Progenitor cell of endocrine pancreas (in vitro differentiated cells): ENCODE data around the gene XCL1. TPM values are rescaled to one million over a fixed set of nuclear protein-coding genes. Genes with fewer than 3 reads are reported as not detected.
"Not testable (repeated sequence)": the region's sequence is repeated elsewhere in the genome, so short reads cannot be mapped to it uniquely, and the experiment has no call there.

Experiments used
- DNase-seq: peaks from one replicate; pipeline ENCODE4 v3.0.0; 2021; ENCODE audit warnings: low spot score; ENCODE audit not compliant: unreplicated experiment
- H3K27ac Mint-ChIP-seq: 2 replicates; pipeline ENCODE4 v1.8.0; 2021; ENCODE audit warnings: mild to moderate bottlenecking, moderate library complexity, mixed read lengths
- H3K27me3 Mint-ChIP-seq: 2 replicates; pipeline ENCODE4 v1.8.0; 2021; ENCODE audit warnings: mixed read lengths
- H3K36me3 Mint-ChIP-seq: 2 replicates; pipeline ENCODE4 v1.8.0; 2022; ENCODE audit warnings: mixed read lengths; ENCODE audit not compliant: insufficient read depth
- H3K4me1 Mint-ChIP-seq: 2 replicates; pipeline ENCODE4 v1.8.0; 2021; ENCODE audit warnings: low read depth, mixed read lengths
- H3K4me3 Mint-ChIP-seq: 2 replicates; pipeline ENCODE4 v1.8.0; 2021; ENCODE audit warnings: low read depth, mild to moderate bottlenecking, moderate library complexity, mixed read lengths
- H3K9me3 Mint-ChIP-seq: 2 replicates; pipeline ENCODE4 v1.8.0; 2021; ENCODE audit warnings: low read depth, mixed read lengths
- total RNA-seq: library from RNA; stranded (reverse); gene quantifications from 2 replicates; pipeline ENCODE4 v1.2.1, GENCODE V29; 2021
- TF ChIP-seq, protein P1 (sequence below): fragments of 200-600 bp; sonication (generic); IDR thresholded peaks from one replicate; pipeline ENCODE4 v1.5.0; 2021; ENCODE audit warnings: antibody characterized with exemption, mild to moderate bottlenecking; ENCODE audit not compliant: unreplicated experiment

The XCL1 gene
- total RNA-seq, 1 donor from 2014 or later = 0.91 TPM

DNA sequence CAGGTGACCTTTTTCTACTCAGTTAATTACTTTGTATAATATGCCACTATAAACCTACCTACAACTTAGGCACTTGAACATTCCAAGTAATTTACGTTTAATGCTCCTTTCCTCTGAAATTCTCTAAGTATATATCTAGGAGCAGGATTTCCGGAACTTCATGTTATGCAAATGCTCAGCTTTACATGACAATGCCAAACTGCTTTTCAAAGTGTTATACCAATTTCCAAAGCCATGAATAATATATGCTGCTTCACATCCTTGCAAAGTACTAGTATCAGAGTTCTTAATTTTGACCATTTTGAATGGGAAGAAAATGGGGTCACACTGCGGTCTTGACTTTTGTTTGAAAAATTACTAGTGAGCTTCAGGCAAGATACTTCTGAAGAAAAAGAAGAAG lies 5.8 kb upstream of the XCL1 start:
- Mint-ChIP-seq H3K27ac (no peak overlapping the region), H3K27me3 (no peaks in the 10 kb centered on the region), H3K4me3 (no peak overlapping the region), H3K9me3 (no peaks in the 10 kb centered on the region), H3K4me1 (no peaks in the 10 kb centered on the region), H3K36me3 (no peaks in the 10 kb centered on the region)
- no peak for DNase-seq
- TF ChIP-seq, protein P1, sequence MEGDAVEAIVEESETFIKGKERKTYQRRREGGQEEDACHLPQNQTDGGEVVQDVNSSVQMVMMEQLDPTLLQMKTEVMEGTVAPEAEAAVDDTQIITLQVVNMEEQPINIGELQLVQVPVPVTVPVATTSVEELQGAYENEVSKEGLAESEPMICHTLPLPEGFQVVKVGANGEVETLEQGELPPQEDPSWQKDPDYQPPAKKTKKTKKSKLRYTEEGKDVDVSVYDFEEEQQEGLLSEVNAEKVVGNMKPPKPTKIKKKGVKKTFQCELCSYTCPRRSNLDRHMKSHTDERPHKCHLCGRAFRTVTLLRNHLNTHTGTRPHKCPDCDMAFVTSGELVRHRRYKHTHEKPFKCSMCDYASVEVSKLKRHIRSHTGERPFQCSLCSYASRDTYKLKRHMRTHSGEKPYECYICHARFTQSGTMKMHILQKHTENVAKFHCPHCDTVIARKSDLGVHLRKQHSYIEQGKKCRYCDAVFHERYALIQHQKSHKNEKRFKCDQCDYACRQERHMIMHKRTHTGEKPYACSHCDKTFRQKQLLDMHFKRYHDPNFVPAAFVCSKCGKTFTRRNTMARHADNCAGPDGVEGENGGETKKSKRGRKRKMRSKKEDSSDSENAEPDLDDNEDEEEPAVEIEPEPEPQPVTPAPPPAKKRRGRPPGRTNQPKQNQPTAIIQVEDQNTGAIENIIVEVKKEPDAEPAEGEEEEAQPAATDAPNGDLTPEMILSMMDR = no peak

DNA sequence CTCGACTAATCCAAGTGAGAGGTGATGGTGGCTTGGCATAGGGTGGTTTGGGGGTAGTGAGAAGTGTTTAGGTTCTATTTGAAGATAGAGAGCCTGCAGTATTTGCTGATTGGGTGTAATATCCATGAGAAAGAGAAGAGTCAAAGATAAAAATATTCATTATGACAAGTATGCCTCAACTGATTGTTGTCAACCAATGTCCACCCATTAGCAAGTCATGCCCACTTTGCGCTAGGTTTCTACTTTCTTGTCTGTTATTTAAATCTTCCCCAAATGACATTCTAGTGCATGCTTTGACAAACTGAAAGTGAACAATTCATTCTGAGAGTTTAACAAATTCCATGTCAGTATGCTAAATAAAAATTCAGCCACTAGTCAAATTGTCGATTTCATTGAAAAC lies 3.8 kb upstream of the XCL1 start:
- no peaks in the 10 kb centered on the region for H3K27me3 Mint-ChIP-seq
- H3K9me3 Mint-ChIP-seq = no peaks in the 10 kb centered on the region
- H3K27ac Mint-ChIP-seq = no peak overlapping the region
- no peaks in the 10 kb centered on the region for H3K36me3 Mint-ChIP-seq
- DNase-seq = no peak
- no peaks in the 10 kb centered on the region for H3K4me1 Mint-ChIP-seq
- H3K4me3 Mint-ChIP-seq = no peak overlapping the region
- TF ChIP-seq, protein P1 = no peak

DNA sequence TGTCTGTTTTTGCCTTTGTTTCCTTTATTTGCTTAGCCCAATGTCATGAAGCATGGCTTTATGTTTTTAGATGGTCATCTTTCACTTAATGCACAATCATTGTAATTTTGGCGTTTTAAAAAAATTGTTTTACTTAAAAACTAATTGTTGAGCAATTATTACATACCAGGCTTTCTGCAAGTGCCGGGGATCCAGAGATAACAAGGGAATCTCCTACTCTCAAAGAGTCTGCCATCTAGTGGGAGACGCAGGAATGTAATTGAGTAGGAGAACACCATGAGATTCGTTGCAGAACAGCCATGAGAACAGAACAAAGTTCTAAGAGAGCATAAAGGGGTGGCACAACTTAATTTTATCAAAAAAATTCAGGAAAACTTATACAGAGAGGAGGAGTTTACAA lies 2.2 kb upstream of the XCL1 start:
- not testable (repeated sequence) for H3K36me3 Mint-ChIP-seq, H3K9me3 Mint-ChIP-seq, DNase-seq, H3K27me3 Mint-ChIP-seq, H3K4me1 Mint-ChIP-seq, H3K27ac Mint-ChIP-seq, H3K4me3 Mint-ChIP-seq
- TF ChIP-seq, protein P1 = peak; percentile 50

DNA sequence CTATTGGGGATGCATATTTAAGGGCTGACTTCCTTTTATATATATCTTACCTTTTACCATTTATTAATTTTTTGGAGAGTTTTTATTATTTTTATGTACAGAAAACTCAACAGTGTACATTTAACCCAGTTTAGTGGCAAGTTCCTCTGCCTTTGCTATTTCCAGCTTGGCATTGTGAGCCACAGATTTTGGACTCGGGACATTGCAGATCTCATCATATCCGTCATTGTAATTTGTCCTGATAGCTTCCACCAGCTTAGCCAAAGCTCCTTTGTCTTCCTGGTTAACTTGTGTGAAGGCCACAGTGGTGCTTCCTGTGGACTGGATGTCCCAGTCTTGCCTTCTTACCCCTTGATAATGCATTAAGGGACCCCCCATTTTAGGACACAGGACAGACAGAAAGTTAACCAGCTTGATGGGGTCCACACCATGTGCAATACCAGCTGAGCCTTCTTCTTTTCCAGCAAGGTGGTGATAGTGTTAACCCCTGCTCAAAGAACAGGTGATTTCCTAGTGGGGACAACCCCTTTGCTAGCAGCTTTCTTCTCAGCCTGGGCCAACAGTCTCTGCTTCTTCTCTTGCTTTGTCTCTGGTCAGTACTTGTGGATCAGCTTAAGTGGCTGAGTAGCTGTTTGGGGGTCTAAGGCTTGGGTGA lies 2.3 kb downstream of the XCL1 start:
- not testable (repeated sequence) for DNase-seq, H3K36me3 Mint-ChIP-seq, H3K9me3 Mint-ChIP-seq, H3K27me3 Mint-ChIP-seq, H3K4me3 Mint-ChIP-seq, H3K27ac Mint-ChIP-seq, H3K4me1 Mint-ChIP-seq

DNA sequence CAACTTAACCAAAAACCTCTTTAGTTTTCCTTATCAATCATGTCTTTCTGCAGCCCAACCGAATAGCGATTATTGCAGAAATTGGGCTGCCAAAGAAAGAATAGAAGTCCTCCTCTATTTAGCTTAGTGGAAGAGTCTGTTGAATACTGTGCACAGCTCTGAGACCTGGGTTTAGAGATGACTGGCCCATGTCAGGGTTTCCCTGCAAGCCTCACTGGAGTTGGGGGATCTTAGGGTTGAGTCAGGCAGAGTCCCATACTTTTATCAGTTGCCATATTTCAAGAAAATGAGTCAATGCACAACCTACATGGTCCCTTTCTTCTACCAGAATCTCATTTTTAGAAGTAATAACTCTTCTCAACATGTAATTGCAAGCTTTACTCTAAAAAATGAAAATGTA lies 3.9 kb downstream of the XCL1 start:
- not testable (repeated sequence) for H3K36me3 Mint-ChIP-seq, DNase-seq, H3K4me1 Mint-ChIP-seq, H3K27me3 Mint-ChIP-seq, H3K4me3 Mint-ChIP-seq, H3K9me3 Mint-ChIP-seq, H3K27ac Mint-ChIP-seq

DNA sequence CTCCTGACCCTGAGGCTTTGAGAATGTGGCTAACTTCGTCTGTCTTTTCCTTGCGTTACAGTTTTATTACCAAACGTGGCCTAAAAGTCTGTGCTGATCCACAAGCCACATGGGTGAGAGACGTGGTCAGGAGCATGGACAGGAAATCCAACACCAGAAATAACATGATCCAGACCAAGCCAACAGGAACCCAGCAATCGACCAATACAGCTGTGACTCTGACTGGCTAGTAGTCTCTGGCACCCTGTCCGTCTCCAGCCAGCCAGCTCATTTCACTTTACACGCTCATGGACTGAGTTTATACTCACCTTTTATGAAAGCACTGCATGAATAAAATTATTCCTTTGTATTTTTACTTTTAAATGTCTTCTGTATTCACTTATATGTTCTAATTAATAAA lies 4.6 kb downstream of the XCL1 start:
- not testable (repeated sequence) for H3K36me3 Mint-ChIP-seq, H3K27ac Mint-ChIP-seq, H3K4me1 Mint-ChIP-seq, H3K27me3 Mint-ChIP-seq, H3K9me3 Mint-ChIP-seq, H3K4me3 Mint-ChIP-seq, DNase-seq

DNA sequence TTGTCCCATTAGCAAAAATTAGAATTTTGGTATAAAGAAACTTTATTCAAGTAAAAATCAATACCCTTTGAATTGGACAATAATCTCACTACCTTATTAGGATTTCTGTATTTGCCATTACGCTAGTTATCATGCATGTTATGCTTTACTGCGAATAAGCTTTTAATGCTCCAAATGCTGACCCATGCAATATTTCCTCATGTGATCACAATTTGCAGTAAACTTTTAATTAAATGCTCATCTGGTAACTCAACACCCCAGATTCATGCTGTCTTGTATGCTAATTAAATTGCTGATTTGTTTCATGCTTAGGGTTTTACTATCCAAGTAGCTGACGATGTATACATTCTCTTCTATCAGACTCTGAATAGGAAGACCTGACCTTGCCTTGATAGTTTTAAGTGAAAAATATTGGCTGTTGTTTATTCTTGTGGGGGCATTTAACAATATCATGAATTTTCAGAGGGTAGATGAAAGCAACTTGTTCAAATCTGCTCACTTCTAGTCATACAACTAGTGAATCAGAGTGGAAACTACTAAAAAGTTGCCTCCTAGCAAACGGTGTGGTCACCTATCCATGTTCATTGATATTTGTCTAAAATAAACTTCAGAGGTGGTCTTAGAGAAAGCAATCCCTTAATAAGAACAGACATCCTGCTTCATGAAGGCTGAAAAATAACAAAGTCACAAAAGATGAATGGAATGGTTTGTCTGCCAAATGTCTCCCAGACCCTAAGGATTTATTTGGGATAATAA lies 5.6 kb downstream of the XCL1 start:
- no peaks in the 10 kb centered on the region for H3K27me3 Mint-ChIP-seq
- H3K4me3 Mint-ChIP-seq = no peak overlapping the region
- no peaks in the 10 kb centered on the region for H3K4me1 Mint-ChIP-seq
- no peak for DNase-seq
- no peak overlapping the region for H3K27ac Mint-ChIP-seq
- H3K9me3 Mint-ChIP-seq = no peaks in the 10 kb centered on the region
- H3K36me3 Mint-ChIP-seq = no peaks in the 10 kb centered on the region
- TF ChIP-seq, protein P1 = no peak
